GM21529 (cell line): ENCODE data around the gene CSH2.
"Not testable (repeated sequence)": the region's sequence is repeated elsewhere in the genome, so short reads cannot be mapped to it uniquely, and the experiment has no call there.

Experiments
- ATAC-seq: cut with Tn5 transposase; IDR thresholded peaks from one replicate; pipeline ENCODE4 v1.9.1; 2021; ENCODE audit not compliant: unreplicated experiment

CSH2 gene

GRCh38 chr17:63896524-63897354 lies 23.3 kb upstream of the CSH2 start, which contains the start of gene CSH1:
CSH1 (minus strand) TSS chr17:63896574; CDS start chr17:63896511, 63 bp downstream.
- ATAC-seq: not testable (repeated sequence)

GRCh38 chr17:63894821-63895220 lies 21.3 kb upstream of the CSH2 start:
- not testable (repeated sequence) for ATAC-seq

GRCh38 chr17:63894021-63894420 lies 20.5 kb upstream of the CSH2 start:
- ATAC-seq: not testable (repeated sequence)

- not testable (repeated sequence) for ATAC-seq
These were observed 19.0 kb upstream of the CSH2 start for GRCh38 chr17:63892316-63893037.

- ATAC-seq: not testable (repeated sequence)
These were observed 15.8 kb upstream of the CSH2 start for GRCh38 chr17:63889026-63889848.

- not testable (repeated sequence) for ATAC-seq
These were observed 11.6 kb upstream of the CSH2 start for GRCh38 chr17:63885119-63885518.

GRCh38 chr17:63882626-63883126 lies 9.2 kb upstream of the CSH2 start:
- ATAC-seq: not testable (repeated sequence)

- no peak for ATAC-seq
These were observed 8.6 kb upstream of the CSH2 start, which contains the start of gene GH2 for GRCh38 chr17:63881935-63882601. GH2 (minus strand) TSS chr17:63881944; CDS start chr17:63881801, 143 bp downstream.

- ATAC-seq: not testable (repeated sequence)
These were observed 7.9 kb upstream of the CSH2 start for GRCh38 chr17:63881337-63881736.

GRCh38 chr17:63880706-63881105 lies 7.2 kb upstream of the CSH2 start:
- ATAC-seq: no peak

- ATAC-seq: not testable (repeated sequence)
These were observed 4.9 kb upstream of the CSH2 start for GRCh38 chr17:63878413-63878812.

GRCh38 chr17:63874693-63875092 lies 1.2 kb upstream of the CSH2 start:
- ATAC-seq: not testable (repeated sequence)

- not testable (repeated sequence) for ATAC-seq
These were observed 667 bp upstream of the CSH2 start for GRCh38 chr17:63874061-63874626.

GRCh38 chr17:63871646-63872365 lies 1.7 kb downstream of the CSH2 start:
- ATAC-seq: not testable (repeated sequence)

- not testable (repeated sequence) for ATAC-seq
These were observed 3.2 kb downstream of the CSH2 start for GRCh38 chr17:63870292-63870665.

- ATAC-seq: not testable (repeated sequence)
These were observed 3.8 kb downstream of the CSH2 start for GRCh38 chr17:63869491-63870291.

- not testable (repeated sequence) for ATAC-seq
These were observed 6.9 kb downstream of the CSH2 start for GRCh38 chr17:63866625-63867024.

GRCh38 chr17:63859257-63859656 lies 14.2 kb downstream of the CSH2 start:
- ATAC-seq: no peak
